Gastrocnemius medialis (tissue), 4 donors: Measurements from ENCODE around the gene CNNM3. TPM values are rescaled to one million over a fixed set of nuclear protein-coding genes. Genes with fewer than 3 reads are reported as not detected.

ENCODE experiments used
- ATAC-seq, 2 donors: fragments of 150-250 bp; one replicate each; pipeline ENCODE4 v1.9.1; 2016
- DNase-seq, 2 donors: peaks; one replicate each; pipeline ENCODE4 v3.0.0-alpha.2; 2019
- H3K27ac ChIP-seq, 4 donors: fragments of 200-600 bp; sonication (generic); 1 replicate in 1 of 4; 2 replicates in 3 of 4; pipeline ENCODE4 v1.5.1; 2016 to 2018; ENCODE audit warnings: mild to moderate bottlenecking in 2 of 4, moderate library complexity in 1 of 4
- H3K27me3 ChIP-seq, 3 donors: fragments of 200-600 bp; sonication (generic) in 2 of 3; 1 replicate in 1 of 3; 2 replicates in 2 of 3; pipeline versions ENCODE4 v1.5.1 to v1.6.0; 2016 to 2019; ENCODE audit warnings: mild to moderate bottlenecking in 1 of 3, moderate library complexity in 1 of 3
- H3K36me3 ChIP-seq, 2 donors: fragments of 200-600 bp; sonication (generic) in 1 of 2; one replicate each; pipeline ENCODE4 v1.5.1; 2017 to 2018
- H3K4me1 ChIP-seq, 2 donors: fragments of 200-600 bp; sonication (generic) in 1 of 2; one replicate each; pipeline ENCODE4 v1.5.1; 2016 to 2017; ENCODE audit warnings: mild to moderate bottlenecking in 2 of 2
- H3K4me3 ChIP-seq, 4 donors: fragments of 200-600 bp; sonication (generic) in 3 of 4; 1 replicate in 1 of 4; 2 replicates in 3 of 4; pipeline ENCODE4 v1.5.1; 2016 to 2019; ENCODE audit warnings: mild to moderate bottlenecking in 2 of 4
- H3K9me3 ChIP-seq, 3 donors: fragments of 200-600 bp; sonication (generic) in 2 of 3; 1 replicate in 1 of 3; 2 replicates in 2 of 3; pipeline ENCODE4 v1.5.1; 2016 to 2019
- POLR2A ChIP-seq, 2 donors: fragments of 450-650 bp; IDR thresholded peaks; one replicate each; pipeline ENCODE4 v1.6.1; 2017; ENCODE audit warnings: antibody characterized with exemption in 2 of 2, mild to moderate bottlenecking in 2 of 2, moderate library complexity in 2 of 2
- in situ Hi-C, 4 donors: fragments of 200-750 bp; cut with MboI; loops; one replicate each; pipeline versions ENCODE4 v1.15.0 to v1.8.0; 2017; ENCODE audit warnings: low sequenced_read_pairs in 4 of 4
- intact Hi-C: fragments of 100-400 bp; cut with DNase I; formaldehyde crosslinking; loops from one replicate; pipeline ENCODE4 v1.15.1; 2023; ENCODE audit warnings: low total_unique reads
- total RNA-seq, 4 donors: library from RNA; depleted of rRNA; stranded (reverse); fragments of >200 nt; gene quantifications; one replicate each; pipeline versions ENCODE4 v1.1.0 to v1.2.3, GENCODE V29; 2016
- TF ChIP-seq, protein P1 (sequence below), 5 experiments: fragments of 450-650 bp in 3 of 5; fragments of 200-600 bp in 2 of 5; sonication (generic) in 2 of 5; IDR thresholded peaks in 4 of 5; conservative IDR thresholded peaks in 1 of 5; 1 replicate in 4 of 5; 2 replicates in 1 of 5; pipeline ENCODE4 v1.5.1; 2016 to 2019; ENCODE audit warnings: antibody characterized with exemption in 5 of 5, mild to moderate bottlenecking in 3 of 5, moderate library complexity in 3 of 5

CNNM3 gene
- total RNA-seq, 4 donors from 2014 or later = 3.3 to 9.8 (median 8.6) TPM

DNA sequence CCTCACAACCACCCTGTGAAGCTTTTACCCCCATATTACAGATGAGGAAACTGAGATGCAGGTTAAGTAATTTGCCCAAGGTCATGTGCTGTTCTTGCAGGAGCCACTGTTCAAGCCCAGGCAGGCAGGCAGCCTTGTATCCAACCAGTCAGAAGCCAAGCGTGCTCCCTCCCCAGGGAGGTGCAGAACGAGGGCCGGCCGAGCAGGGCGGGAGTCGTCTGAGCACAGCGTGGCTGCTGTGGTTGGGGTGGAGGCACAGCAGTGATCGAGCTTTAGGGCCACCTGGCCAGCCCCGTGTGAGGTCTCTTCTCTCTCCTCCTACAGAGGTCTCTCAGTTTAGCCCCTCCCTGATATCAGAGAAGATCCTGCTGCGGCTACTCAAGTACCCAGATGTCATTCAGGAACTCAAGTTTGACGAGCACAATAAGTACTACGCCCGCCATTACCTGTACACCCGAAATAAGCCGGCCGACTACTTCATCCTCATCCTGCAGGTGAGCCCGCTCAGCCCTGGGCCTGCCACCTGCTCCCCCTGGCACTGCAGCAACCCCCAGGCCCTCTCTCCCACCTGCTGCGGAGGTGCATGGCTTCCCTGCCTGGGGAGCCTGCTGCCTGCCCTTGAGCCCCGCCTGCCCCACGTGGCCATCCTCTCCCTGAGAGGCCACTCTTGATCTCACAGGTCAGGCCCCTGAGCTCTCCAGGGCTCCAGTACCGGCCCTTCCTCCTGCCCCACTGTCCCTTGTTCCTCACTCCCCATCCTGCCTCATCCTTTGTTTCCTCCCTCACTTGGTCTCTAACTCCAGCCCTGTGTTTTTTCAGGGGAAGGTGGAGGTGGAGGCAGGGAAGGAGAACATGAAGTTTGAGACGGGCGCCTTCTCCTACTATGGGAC is 17.1 kb upstream of the CNNM3 start:
- no peak for ATAC-seq
- intact Hi-C loops (no loop called here), in situ Hi-C loops (no loop called here)
- H3K4me3 ChIP-seq = no peak overlapping the region
- peak overlapping the region; percentile 84 to 90 (median 88) for H3K27ac ChIP-seq
- H3K27me3 ChIP-seq = no peaks in the 10 kb centered on the region
- H3K4me1 ChIP-seq = peaks cover 6 to 8% of the 10 kb centered on the region in 2 donors
- DNase-seq = no peak
- H3K36me3 ChIP-seq = peaks cover 0 to 23% of the 10 kb centered on the region in 2 donors
- no peak for TF ChIP-seq POLR2A (IDR thresholded peaks at IDR 0.05)
- TF ChIP-seq, protein P1, sequence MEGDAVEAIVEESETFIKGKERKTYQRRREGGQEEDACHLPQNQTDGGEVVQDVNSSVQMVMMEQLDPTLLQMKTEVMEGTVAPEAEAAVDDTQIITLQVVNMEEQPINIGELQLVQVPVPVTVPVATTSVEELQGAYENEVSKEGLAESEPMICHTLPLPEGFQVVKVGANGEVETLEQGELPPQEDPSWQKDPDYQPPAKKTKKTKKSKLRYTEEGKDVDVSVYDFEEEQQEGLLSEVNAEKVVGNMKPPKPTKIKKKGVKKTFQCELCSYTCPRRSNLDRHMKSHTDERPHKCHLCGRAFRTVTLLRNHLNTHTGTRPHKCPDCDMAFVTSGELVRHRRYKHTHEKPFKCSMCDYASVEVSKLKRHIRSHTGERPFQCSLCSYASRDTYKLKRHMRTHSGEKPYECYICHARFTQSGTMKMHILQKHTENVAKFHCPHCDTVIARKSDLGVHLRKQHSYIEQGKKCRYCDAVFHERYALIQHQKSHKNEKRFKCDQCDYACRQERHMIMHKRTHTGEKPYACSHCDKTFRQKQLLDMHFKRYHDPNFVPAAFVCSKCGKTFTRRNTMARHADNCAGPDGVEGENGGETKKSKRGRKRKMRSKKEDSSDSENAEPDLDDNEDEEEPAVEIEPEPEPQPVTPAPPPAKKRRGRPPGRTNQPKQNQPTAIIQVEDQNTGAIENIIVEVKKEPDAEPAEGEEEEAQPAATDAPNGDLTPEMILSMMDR (IDR thresholded peaks at IDR 0.05 in 4 of 5, conservative IDR thresholded peaks at IDR 0.05 in 1 of 5) = no peak
- H3K9me3 ChIP-seq = no peaks in the 10 kb centered on the region

DNA sequence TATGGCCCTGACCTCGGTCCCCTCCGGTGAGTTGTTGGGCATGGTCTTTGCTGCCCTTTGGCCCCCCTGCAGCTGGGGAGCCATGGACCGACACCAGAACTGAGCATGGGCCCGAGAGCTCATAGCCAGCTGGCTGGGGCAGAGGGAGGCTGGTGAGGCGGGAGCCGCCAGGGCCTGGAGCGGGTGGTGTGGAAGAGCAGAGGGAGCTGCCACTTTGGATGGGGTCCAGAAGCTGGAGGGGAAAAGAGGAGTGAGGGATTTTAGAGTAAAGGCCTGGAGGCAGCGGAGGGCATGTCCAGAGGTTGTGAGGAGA is 16.5 kb upstream of the CNNM3 start:
- peak overlapping the region; percentile 84 to 90 (median 88) for H3K27ac ChIP-seq
- in situ Hi-C loops = no loop called here
- intact Hi-C loops = no loop called here
- peaks cover 6 to 8% of the 10 kb centered on the region in 2 donors for H3K4me1 ChIP-seq
- TF ChIP-seq, protein P1 (IDR thresholded peaks at IDR 0.05 in 4 of 5, conservative IDR thresholded peaks at IDR 0.05 in 1 of 5) = no peak
- TF ChIP-seq POLR2A (IDR thresholded peaks at IDR 0.05) = no peak
- no peaks in the 10 kb centered on the region for H3K27me3 ChIP-seq
- no peak for DNase-seq
- H3K9me3 ChIP-seq = no peaks in the 10 kb centered on the region
- no peak overlapping the region for H3K4me3 ChIP-seq
- peaks cover 0 to 23% of the 10 kb centered on the region in 2 donors for H3K36me3 ChIP-seq
- no peak for ATAC-seq

DNA sequence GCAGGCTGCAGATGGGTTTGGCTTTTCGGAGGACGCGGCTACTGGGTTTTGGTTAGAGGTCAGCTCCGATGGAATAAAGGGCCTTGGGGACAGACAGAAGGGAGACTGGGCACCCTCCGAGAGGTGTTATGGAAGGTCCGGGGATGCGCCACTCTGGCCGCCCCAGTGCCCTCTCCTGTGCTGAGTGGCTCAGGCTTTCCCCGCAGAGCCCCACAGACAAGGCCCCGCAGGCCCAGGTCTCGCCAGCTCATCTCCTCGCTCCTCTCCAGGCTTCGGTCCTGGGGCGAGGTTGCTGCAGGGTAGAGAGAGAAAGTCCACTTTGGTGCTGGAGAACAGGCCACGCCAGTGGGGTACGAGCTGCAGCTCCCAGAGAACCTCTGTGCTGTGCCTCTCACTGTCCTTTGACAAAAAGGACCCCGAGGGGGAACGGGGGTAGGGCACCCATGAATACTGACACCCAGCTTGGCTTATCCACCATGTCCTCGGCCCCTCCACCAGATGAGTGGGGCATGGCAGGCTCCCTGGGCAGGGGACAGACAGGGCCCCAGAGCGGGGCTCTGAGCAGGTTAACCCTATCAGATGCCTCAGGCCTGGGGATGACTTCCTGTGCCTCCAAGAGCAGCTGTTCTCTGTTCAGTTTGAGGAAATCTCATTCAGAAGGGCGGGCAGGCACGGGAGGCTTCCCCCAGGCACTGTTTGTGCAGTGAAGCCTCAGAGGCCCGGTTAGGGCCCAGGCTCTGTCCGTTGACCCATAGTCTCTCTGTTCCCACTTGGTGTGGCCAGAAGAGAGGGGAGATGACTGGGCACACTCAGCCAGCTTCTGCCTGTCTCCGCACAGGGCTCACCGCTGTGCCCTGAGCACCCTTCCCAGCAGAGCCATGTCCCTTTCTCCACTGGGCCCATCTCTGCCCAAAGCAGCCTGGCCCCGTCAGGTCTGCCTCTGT is 15.7 kb upstream of the CNNM3 start:
- H3K27me3 ChIP-seq = no peaks in the 10 kb centered on the region
- H3K4me3 ChIP-seq = no peak overlapping the region
- in situ Hi-C loops (no loop called here), intact Hi-C loops (loop anchor here (2.0 to 5.0 kb wide), 4 partner anchors 30 to 253 kb away; partner anchors contain the start of genes CNNM4 and LMAN2L)
- H3K9me3 ChIP-seq = no peaks in the 10 kb centered on the region
- H3K27ac ChIP-seq = peak overlapping the region; percentile 84 to 90 (median 88)
- ATAC-seq (no peak), DNase-seq (no peak)
- peaks cover 0 to 23% of the 10 kb centered on the region in 2 donors for H3K36me3 ChIP-seq
- H3K4me1 ChIP-seq = peaks cover 6 to 8% of the 10 kb centered on the region in 2 donors
- TF ChIP-seq POLR2A (IDR thresholded peaks at IDR 0.05) = no peak
- TF ChIP-seq, protein P1 (IDR thresholded peaks at IDR 0.05 in 4 of 5, conservative IDR thresholded peaks at IDR 0.05 in 1 of 5) = no peak

DNA sequence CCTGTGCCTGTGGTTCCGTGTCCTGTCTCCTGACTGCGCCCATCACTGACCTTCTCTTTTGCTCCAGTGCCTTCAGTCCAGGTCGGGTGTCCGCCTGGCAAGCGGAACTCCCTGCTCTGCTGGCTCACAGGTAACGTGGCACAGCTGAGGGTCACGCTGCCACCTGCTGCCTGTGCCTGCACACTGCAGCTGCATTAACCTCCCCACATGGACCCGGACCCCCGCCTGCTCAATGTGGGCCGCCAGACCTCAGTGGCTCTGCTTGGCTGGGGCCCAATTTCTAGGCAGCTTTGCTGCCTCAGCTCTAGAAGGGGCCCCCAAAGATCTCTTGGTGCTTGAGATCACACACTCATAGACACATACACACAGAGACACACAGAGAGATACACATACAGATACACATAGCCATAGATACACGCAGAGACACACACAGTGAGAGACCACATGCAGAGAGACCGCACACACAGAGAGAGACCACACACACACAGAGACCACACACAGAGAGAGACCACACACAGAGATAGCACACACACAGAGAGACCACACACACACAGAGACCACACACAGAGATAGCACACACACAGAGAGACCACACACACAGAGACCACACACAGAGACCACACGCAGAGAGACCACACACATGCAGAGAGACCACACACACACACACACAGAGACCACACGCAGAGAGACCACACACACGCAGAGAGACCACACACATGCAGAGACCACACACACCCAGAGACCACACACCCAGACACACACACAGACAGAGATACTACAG is 14.9 kb upstream of the CNNM3 start:
- no peak for TF ChIP-seq POLR2A (IDR thresholded peaks at IDR 0.05)
- TF ChIP-seq, protein P1 (IDR thresholded peaks at IDR 0.05 in 4 of 5, conservative IDR thresholded peaks at IDR 0.05 in 1 of 5) = peak; percentile 92 to 96 (median 96)
- peaks cover 0 to 23% of the 10 kb centered on the region in 2 donors for H3K36me3 ChIP-seq
- peak; percentile 98 to 99 for ATAC-seq
- H3K27ac ChIP-seq = peak overlapping the region; percentile 84 to 90 (median 88)
- DNase-seq = peak; percentile 89 to 94
- intact Hi-C loops (loop anchor here (2.0 to 5.0 kb wide), 4 partner anchors 30 to 254 kb away; partner anchors contain the start of genes CNNM4 and LMAN2L), in situ Hi-C loops (no loop called here)
- H3K4me3 ChIP-seq = no peak overlapping the region
- H3K4me1 ChIP-seq = peaks cover 6 to 8% of the 10 kb centered on the region in 2 donors
- H3K27me3 ChIP-seq = no peaks in the 10 kb centered on the region
- no peaks in the 10 kb centered on the region for H3K9me3 ChIP-seq
